PC-9 (cell line): Measurements from ENCODE around the gene SREK1. TPM values are rescaled to one million over a fixed set of nuclear protein-coding genes. Genes with fewer than 3 reads are reported as not detected.
A peak's percentile ranks its signal among the peaks of the same experiment; 100 is the strongest.

Source experiments
- BruUV-seq: library from RNA; stranded (reverse); fragments of 400-500 nt; replicated peaks from 2 replicates; lab custom pipeline; 2021; lab: Mats Ljungman, UMichigan
- CTCF ChIA-PET: fragments of 300-600 bp; sonication (Branson Sonifier 250); formaldehyde crosslinking; loops from one replicate; lab custom pipeline; 2022; ENCODE audit warnings: antibody characterized with exemption; lab: Charles Lee
- POLR2A ChIA-PET: fragments of 300-600 bp; sonication (Branson Sonifier 250); formaldehyde crosslinking; loops from one replicate; lab custom pipeline; 2022; ENCODE audit warnings: antibody characterized with exemption; ENCODE audit not compliant: unreplicated experiment; lab: Charles Lee
- DNase-seq, 2 experiments: peaks; one replicate each; pipeline versions ENCODE4 v3.0.0 to v3.0.0-alpha.2; 2015 to 2022; ENCODE audit warnings: mixed read lengths in 1 of 2
- H2AFZ ChIP-seq: fragments of 200-600 bp; sonication (generic); 2 replicates; pipeline ENCODE4 v1.8.1; 2017; ENCODE audit warnings: antibody characterized with exemption
- H3F3A ChIP-seq: fragments of 200-600 bp; sonication (generic); 2 replicates; pipeline ENCODE4 v1.8.1; 2017; ENCODE audit warnings: antibody characterized with exemption, mild to moderate bottlenecking, low read depth; ENCODE audit not compliant: insufficient read depth
- H3K27ac ChIP-seq: fragments of 200-600 bp; sonication (generic); 2 replicates; pipeline ENCODE4 v1.6.1; 2016; ENCODE audit warnings: mixed run types
- H3K27me3 ChIP-seq: fragments of 200-600 bp; sonication (generic); 2 replicates; pipeline ENCODE4 v1.6.1; 2016; ENCODE audit warnings: low read depth, mixed run types; ENCODE audit not compliant: insufficient read depth
- H3K36me3 ChIP-seq: fragments of 200-600 bp; sonication (generic); 2 replicates; pipeline ENCODE4 v1.6.1; 2016; ENCODE audit warnings: low read depth, mixed run types
- H3K4me1 ChIP-seq: fragments of 200-600 bp; sonication (generic); replicated peaks from 2 replicates; pipeline ENCODE4 v1.6.1; 2016; ENCODE audit warnings: mixed run types; ENCODE audit not compliant: insufficient read depth
- H3K4me2 ChIP-seq: fragments of 200-600 bp; sonication (generic); 2 replicates; pipeline ENCODE4 v1.6.1; 2017; ENCODE audit warnings: mixed run types
- H3K4me3 ChIP-seq: fragments of 200-600 bp; sonication (generic); 2 replicates; pipeline ENCODE4 v1.6.1; 2016; ENCODE audit warnings: mixed run types
- H3K79me2 ChIP-seq: fragments of 200-600 bp; sonication (generic); 2 replicates; pipeline ENCODE4 v1.6.1; 2017; ENCODE audit warnings: low read depth, mixed run types
- H3K9me2 ChIP-seq: fragments of 200-600 bp; sonication (generic); 2 replicates; pipeline ENCODE4 v1.8.1; 2017; ENCODE audit warnings: mild to moderate bottlenecking; ENCODE audit not compliant: insufficient read depth
- H3K9me3 ChIP-seq: fragments of 200-600 bp; sonication (generic); 2 replicates; pipeline ENCODE4 v1.8.1; 2016; ENCODE audit warnings: low read depth; ENCODE audit not compliant: insufficient read depth
- H4K20me1 ChIP-seq: fragments of 200-600 bp; sonication (generic); 2 replicates; pipeline ENCODE4 v1.8.1; 2017; ENCODE audit not compliant: insufficient read depth
- EZH2 ChIP-seq: fragments of 200-600 bp; sonication (generic); IDR thresholded peaks from 2 replicates; pipeline ENCODE4 v1.8.0; 2017; ENCODE audit warnings: antibody characterized with exemption, low read depth
- intact Hi-C: fragments of 100-400 bp; cut with micrococcal nuclease; formaldehyde crosslinking; loops from one replicate; pipeline ENCODE4 v1.10.0; 2022; ENCODE audit not compliant: unreplicated experiment
- total RNA-seq: library from RNA; stranded (reverse); gene quantifications from 2 replicates; pipeline ENCODE4 v1.2.3, GENCODE V29; 2021
- TF ChIP-seq, protein P1 (sequence below): fragments of 200-600 bp; sonication (generic); conservative IDR thresholded peaks from 2 replicates; pipeline ENCODE4 v1.6.1; 2017; ENCODE audit warnings: mixed run types, antibody characterized with exemption, mild to moderate bottlenecking, moderate library complexity

Gene SREK1
- total RNA-seq, 1 experiment from 2014 or later: 73.8 TPM

GRCh38 chr5:66206465-66206864 is 62.4 kb downstream of the SREK1 start:
- H3K4me1 ChIP-seq: peaks cover 24% of the 10 kb centered on the region
- CTCF ChIA-PET: no interaction called here
- BruUV-seq: no TSS peak
- intact Hi-C loops: no loop called here
- no peaks in the 10 kb centered on the region for H3K27me3 ChIP-seq
- no peaks in the 10 kb centered on the region for H3K9me2 ChIP-seq
- H3K4me2 ChIP-seq: no peak overlapping the region
- no peak for DNase-seq
- H3K36me3 ChIP-seq: no peaks in the 10 kb centered on the region
- H4K20me1 ChIP-seq: no peaks in the 10 kb centered on the region
- peaks cover 20% of the 10 kb centered on the region; the same call in 1 of the 2 replicates for H3F3A ChIP-seq
- H3K27ac ChIP-seq: no peak overlapping the region
- no peaks in the 10 kb centered on the region for H3K79me2 ChIP-seq
- POLR2A ChIA-PET: no interaction called here
- H2AFZ ChIP-seq: no peak overlapping the region
- no peaks in the 10 kb centered on the region for H3K9me3 ChIP-seq
- TF ChIP-seq, protein P1, sequence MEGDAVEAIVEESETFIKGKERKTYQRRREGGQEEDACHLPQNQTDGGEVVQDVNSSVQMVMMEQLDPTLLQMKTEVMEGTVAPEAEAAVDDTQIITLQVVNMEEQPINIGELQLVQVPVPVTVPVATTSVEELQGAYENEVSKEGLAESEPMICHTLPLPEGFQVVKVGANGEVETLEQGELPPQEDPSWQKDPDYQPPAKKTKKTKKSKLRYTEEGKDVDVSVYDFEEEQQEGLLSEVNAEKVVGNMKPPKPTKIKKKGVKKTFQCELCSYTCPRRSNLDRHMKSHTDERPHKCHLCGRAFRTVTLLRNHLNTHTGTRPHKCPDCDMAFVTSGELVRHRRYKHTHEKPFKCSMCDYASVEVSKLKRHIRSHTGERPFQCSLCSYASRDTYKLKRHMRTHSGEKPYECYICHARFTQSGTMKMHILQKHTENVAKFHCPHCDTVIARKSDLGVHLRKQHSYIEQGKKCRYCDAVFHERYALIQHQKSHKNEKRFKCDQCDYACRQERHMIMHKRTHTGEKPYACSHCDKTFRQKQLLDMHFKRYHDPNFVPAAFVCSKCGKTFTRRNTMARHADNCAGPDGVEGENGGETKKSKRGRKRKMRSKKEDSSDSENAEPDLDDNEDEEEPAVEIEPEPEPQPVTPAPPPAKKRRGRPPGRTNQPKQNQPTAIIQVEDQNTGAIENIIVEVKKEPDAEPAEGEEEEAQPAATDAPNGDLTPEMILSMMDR: no peak
- TF ChIP-seq EZH2: no peak
- H3K4me3 ChIP-seq: no peak overlapping the region

- H3K4me1 ChIP-seq: peaks cover 24% of the 10 kb centered on the region
- H3K36me3 ChIP-seq: no peaks in the 10 kb centered on the region
- POLR2A ChIA-PET: no interaction called here
- no TSS peak for BruUV-seq
- H3K4me2 ChIP-seq: peak overlapping the region; percentile 59
- no peak overlapping the region; the same call in 1 of the 2 replicates for H3K4me3 ChIP-seq
- no peaks in the 10 kb centered on the region for H4K20me1 ChIP-seq
- H2AFZ ChIP-seq: no peak overlapping the region
- peak overlapping the region; percentile 78; the same call in 1 of the 2 replicates for H3K27ac ChIP-seq
- peaks cover 20% of the 10 kb centered on the region; the same call in 1 of the 2 replicates for H3F3A ChIP-seq
- H3K27me3 ChIP-seq: no peaks in the 10 kb centered on the region
- TF ChIP-seq, protein P1: no peak
- TF ChIP-seq EZH2: no peak
- CTCF ChIA-PET: no interaction called here
- H3K79me2 ChIP-seq: no peaks in the 10 kb centered on the region
- intact Hi-C loops: no loop called here
- no peaks in the 10 kb centered on the region for H3K9me3 ChIP-seq
- DNase-seq: no peak
- H3K9me2 ChIP-seq: no peaks in the 10 kb centered on the region
Measured at GRCh38 chr5:66207800-66208561, 63.9 kb downstream of the SREK1 start.

GRCh38 chr5:66209350-66209749 is 65.2 kb downstream of the SREK1 start:
- H3K79me2 ChIP-seq: no peaks in the 10 kb centered on the region
- CTCF ChIA-PET: interaction anchor here (0.7 kb wide), 1 partner anchor 34 kb away, joined by 3 read pairs; no protein-coding TSS in a partner anchor
- POLR2A ChIA-PET: no interaction called here
- H3K9me3 ChIP-seq: no peaks in the 10 kb centered on the region
- no peaks in the 10 kb centered on the region for H3K9me2 ChIP-seq
- peak; percentile 98 for DNase-seq
- H4K20me1 ChIP-seq: no peaks in the 10 kb centered on the region
- no TSS peak for BruUV-seq
- peak overlapping the region; percentile 69; the same call in 1 of the 2 replicates for H2AFZ ChIP-seq
- H3K4me1 ChIP-seq: peaks cover 24% of the 10 kb centered on the region
- TF ChIP-seq, protein P1: peak; percentile 55
- TF ChIP-seq EZH2: no peak
- peak overlapping the region; percentile 59 for H3K4me2 ChIP-seq
- H3K27me3 ChIP-seq: no peaks in the 10 kb centered on the region
- H3K36me3 ChIP-seq: no peaks in the 10 kb centered on the region
- intact Hi-C loops: loop anchor here (1.0 kb wide), 2 partner anchors 11 to 35 kb away; no protein-coding TSS in a partner anchor
- H3K4me3 ChIP-seq: peak overlapping the region; percentile 13; the same call in 1 of the 2 replicates
- peaks cover 20% of the 10 kb centered on the region; the same call in 1 of the 2 replicates for H3F3A ChIP-seq
- peak overlapping the region; percentile 78 for H3K27ac ChIP-seq
